Measurements from ENCODE around the gene DPP3. TPM values are rescaled to one million over a fixed set of nuclear protein-coding genes. Genes with fewer than 3 reads are reported as not detected.

Gene DPP3
- total RNA-seq, 4 donors from 2014 or later: 11.5 to 35.3 (median 22.4) TPM

DNA sequence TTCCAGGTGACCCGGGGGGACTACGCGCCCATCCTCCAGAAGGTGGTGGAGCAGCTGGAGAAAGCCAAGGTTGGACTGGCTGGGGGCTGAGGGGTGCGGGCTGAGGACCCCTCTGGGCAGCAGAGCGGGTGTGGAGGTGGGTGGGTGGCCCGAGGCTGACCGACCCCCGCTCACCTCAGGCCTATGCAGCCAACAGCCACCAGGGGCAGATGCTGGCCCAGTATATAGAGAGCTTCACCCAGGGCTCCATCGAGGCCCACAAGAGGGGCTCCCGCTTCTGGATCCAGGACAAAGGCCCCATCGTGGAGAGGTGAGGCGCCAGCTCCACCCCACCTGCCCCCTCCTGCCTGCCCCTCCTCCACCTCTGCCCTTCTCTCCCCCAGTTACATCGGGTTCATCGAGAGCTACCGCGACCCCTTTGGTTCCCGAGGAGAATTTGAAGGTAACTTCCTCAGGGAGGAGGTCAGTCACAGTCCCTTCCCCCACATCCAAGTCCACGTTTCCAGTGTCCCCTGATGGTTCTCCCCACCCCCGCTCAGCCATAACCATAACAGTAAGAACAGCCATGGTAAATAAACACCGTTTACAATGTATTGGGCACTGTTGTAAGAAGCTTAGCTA is 11.2 kb downstream of the DPP3 start:
- 29 to 56% methylated on average over 3 to 5 of the region's 20 CpGs for WGBS, 2 donors (ENCODE audit: low coverage in 1 of 2)
- no peak overlapping the region for H3K27ac ChIP-seq
- no peaks in the 10 kb centered on the region for H3K4me1 ChIP-seq
- no peak for ATAC-seq
- TF ChIP-seq POLR2A (IDR thresholded peaks at IDR 0.05) (no peak), POLR2AphosphoS5 (IDR thresholded peaks at IDR 0.05) (no peak), EP300 (IDR thresholded peaks at IDR 0.05) (no peak)
- TF ChIP-seq, protein P1, sequence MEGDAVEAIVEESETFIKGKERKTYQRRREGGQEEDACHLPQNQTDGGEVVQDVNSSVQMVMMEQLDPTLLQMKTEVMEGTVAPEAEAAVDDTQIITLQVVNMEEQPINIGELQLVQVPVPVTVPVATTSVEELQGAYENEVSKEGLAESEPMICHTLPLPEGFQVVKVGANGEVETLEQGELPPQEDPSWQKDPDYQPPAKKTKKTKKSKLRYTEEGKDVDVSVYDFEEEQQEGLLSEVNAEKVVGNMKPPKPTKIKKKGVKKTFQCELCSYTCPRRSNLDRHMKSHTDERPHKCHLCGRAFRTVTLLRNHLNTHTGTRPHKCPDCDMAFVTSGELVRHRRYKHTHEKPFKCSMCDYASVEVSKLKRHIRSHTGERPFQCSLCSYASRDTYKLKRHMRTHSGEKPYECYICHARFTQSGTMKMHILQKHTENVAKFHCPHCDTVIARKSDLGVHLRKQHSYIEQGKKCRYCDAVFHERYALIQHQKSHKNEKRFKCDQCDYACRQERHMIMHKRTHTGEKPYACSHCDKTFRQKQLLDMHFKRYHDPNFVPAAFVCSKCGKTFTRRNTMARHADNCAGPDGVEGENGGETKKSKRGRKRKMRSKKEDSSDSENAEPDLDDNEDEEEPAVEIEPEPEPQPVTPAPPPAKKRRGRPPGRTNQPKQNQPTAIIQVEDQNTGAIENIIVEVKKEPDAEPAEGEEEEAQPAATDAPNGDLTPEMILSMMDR (IDR thresholded peaks at IDR 0.05): no peak
- H3K27me3 ChIP-seq: no peaks in the 10 kb centered on the region
- H3K36me3 ChIP-seq: peaks cover 0 to 92% of the 10 kb centered on the region in 2 donors
- H3K9me3 ChIP-seq: no peaks in the 10 kb centered on the region
- H3K4me3 ChIP-seq: no peak overlapping the region

- TF ChIP-seq POLR2AphosphoS5 (IDR thresholded peaks at IDR 0.05): no peak
- TF ChIP-seq, protein P1 (IDR thresholded peaks at IDR 0.05): no peak
- no peak for TF ChIP-seq EP300 (IDR thresholded peaks at IDR 0.05)
- no peak for TF ChIP-seq POLR2A (IDR thresholded peaks at IDR 0.05)
- Histone ChIP-seq H3K4me3 (no peak overlapping the region), H3K4me1 (no peaks in the 10 kb centered on the region), H3K27me3 (no peaks in the 10 kb centered on the region), H3K36me3 (peaks cover 0 to 92% of the 10 kb centered on the region in 2 donors), H3K27ac (no peak overlapping the region), H3K9me3 (no peaks in the 10 kb centered on the region)
- 40% methylated on average over 1 of the region's 10 CpGs; no CpG with 5 or more reads in 1 of the 2 donors for WGBS, 2 donors (ENCODE audit: low coverage in 1 of 2)
- no peak for ATAC-seq
Measured at GRCh38 chr11:66492161-66492865, 12.1 kb downstream of the DPP3 start.

DNA sequence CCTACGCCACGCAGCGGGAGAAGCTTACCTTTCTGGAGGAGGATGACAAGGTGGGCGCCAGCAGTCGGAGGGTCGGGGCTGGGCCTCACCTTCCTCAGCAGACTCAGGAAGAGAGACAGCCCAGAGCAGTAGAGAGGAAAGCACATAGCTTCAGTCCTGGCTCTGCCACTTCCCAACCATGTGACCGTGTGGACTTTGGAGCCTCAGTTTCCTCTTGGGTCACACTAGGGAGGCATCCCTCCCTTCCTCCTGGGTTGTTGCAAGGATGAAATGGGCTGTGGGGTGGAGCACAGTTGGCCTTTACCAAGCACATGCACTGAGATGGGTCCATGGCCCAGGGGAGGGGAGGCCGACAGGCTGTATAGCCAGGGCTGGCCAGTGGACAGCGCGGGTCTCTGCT is 12.9 kb downstream of the DPP3 start:
- TF ChIP-seq POLR2AphosphoS5 (IDR thresholded peaks at IDR 0.05): no peak
- TF ChIP-seq, protein P1 (IDR thresholded peaks at IDR 0.05): no peak
- no peak for TF ChIP-seq POLR2A (IDR thresholded peaks at IDR 0.05)
- TF ChIP-seq EP300 (IDR thresholded peaks at IDR 0.05): no peak

GRCh38 chr11:66494458-66494857 is 14.2 kb downstream of the DPP3 start:
- TF ChIP-seq, protein P1 (IDR thresholded peaks at IDR 0.05): no peak
- Histone ChIP-seq H3K36me3 (peaks cover 0 to 92% of the 10 kb centered on the region in 2 donors), H3K27me3 (no peaks in the 10 kb centered on the region), H3K9me3 (no peaks in the 10 kb centered on the region), H3K4me1 (no peaks in the 10 kb centered on the region), H3K4me3 (no peak overlapping the region), H3K27ac (no peak overlapping the region)
- WGBS, 2 donors (ENCODE audit: low coverage in 1 of 2): 88% methylated on average over 4 of the region's 7 CpGs; no CpG with 5 or more reads in 1 of the 2 donors
- no peak for ATAC-seq

More for the DNA sequence above, 12.9 kb downstream of the DPP3 start:
- H3K27me3 ChIP-seq: no peaks in the 10 kb centered on the region
- H3K4me1 ChIP-seq: no peaks in the 10 kb centered on the region
- H3K9me3 ChIP-seq: no peaks in the 10 kb centered on the region
- peaks cover 0 to 92% of the 10 kb centered on the region in 2 donors for H3K36me3 ChIP-seq
- no peak overlapping the region for H3K27ac ChIP-seq
- no peak overlapping the region for H3K4me3 ChIP-seq
- 91% methylated on average over 4 of the region's 10 CpGs; no CpG with 5 or more reads in 1 of the 2 donors for WGBS, 2 donors (ENCODE audit: low coverage in 1 of 2)
- no peak for ATAC-seq

DNA sequence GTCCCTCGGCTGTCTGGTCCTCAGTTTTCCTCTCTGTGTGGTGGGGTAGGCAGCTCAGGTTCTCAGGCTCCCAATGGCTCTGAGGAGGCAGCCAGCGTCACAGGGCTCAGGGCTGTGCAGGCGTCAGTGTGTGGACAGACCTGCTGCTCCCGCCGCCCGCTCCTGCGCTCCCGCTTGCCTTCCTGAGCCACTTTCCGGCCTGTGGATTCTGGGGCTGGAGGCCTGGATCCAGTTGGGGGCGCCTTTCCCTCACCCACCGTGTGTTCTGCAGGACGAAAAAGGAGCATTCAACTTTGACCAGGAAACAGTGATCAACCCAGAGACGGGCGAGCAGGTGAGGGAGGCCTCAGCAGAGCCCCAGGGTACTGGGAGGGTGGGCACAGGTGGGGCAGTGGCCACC is 14.7 kb downstream of the DPP3 start:
- no peak for ATAC-seq
- H3K27me3 ChIP-seq: no peaks in the 10 kb centered on the region
- no peak overlapping the region for H3K4me3 ChIP-seq
- H3K36me3 ChIP-seq: peaks cover 0 to 92% of the 10 kb centered on the region in 2 donors
- no peaks in the 10 kb centered on the region for H3K4me1 ChIP-seq
- H3K9me3 ChIP-seq: no peaks in the 10 kb centered on the region
- TF ChIP-seq, protein P1 (IDR thresholded peaks at IDR 0.05): no peak
- TF ChIP-seq POLR2AphosphoS5 (IDR thresholded peaks at IDR 0.05) (no peak), EP300 (IDR thresholded peaks at IDR 0.05) (no peak), POLR2A (IDR thresholded peaks at IDR 0.05) (no peak)
- WGBS, 2 donors (ENCODE audit: low coverage in 1 of 2): 80% methylated on average over 1 of the region's 14 CpGs; no CpG with 5 or more reads in 1 of the 2 donors
- H3K27ac ChIP-seq: no peak overlapping the region

All from gastroesophageal sphincter (tissue), 4 donors.